Glutamatergic neuron (in vitro differentiated cells): ENCODE results near the gene IGSF3. TPM values are rescaled to one million over a fixed set of nuclear protein-coding genes. Genes with fewer than 3 reads are reported as not detected.

Experiments
- DNase-seq: peaks from one replicate; pipeline ENCODE4 v3.0.0; 2022
- H3K27ac Mint-ChIP-seq: one replicate; pipeline ENCODE4 v1.8.0; 2020; ENCODE audit warnings: mild to moderate bottlenecking, mixed read lengths, inconsistent platforms; ENCODE audit not compliant: unreplicated experiment
- H3K27me3 Mint-ChIP-seq: one replicate; pipeline ENCODE4 v1.8.0; 2020; ENCODE audit warnings: mild to moderate bottlenecking, moderate library complexity, mixed read lengths, inconsistent platforms; ENCODE audit not compliant: unreplicated experiment
- H3K36me3 Mint-ChIP-seq: one replicate; pipeline ENCODE4 v1.8.0; 2020; ENCODE audit warnings: mild to moderate bottlenecking, mixed read lengths, inconsistent platforms; ENCODE audit not compliant: unreplicated experiment
- H3K4me1 Mint-ChIP-seq: one replicate; pipeline ENCODE4 v1.8.0; 2020; ENCODE audit warnings: mild to moderate bottlenecking, low read depth, mixed read lengths, inconsistent platforms; ENCODE audit not compliant: unreplicated experiment
- H3K4me3 Mint-ChIP-seq: one replicate; pipeline ENCODE4 v1.8.0; 2020; ENCODE audit warnings: mild to moderate bottlenecking, mixed read lengths, inconsistent platforms; ENCODE audit not compliant: unreplicated experiment
- H3K9me3 Mint-ChIP-seq: one replicate; pipeline ENCODE4 v1.8.0; 2020; ENCODE audit warnings: mild to moderate bottlenecking, moderate library complexity, mixed read lengths, inconsistent platforms; ENCODE audit not compliant: unreplicated experiment
- total RNA-seq: library from RNA; stranded (reverse); fragmentation: NEBNext Ultra II Directional; extraction: Animal tissue kit (Norgen Biotek cat#: 25700); gene quantifications from one replicate; pipeline ENCODE4 v1.2.1, GENCODE V29; 2021; ENCODE audit not compliant: unreplicated experiment
- TF ChIP-seq, protein P1 (sequence below): fragments of 200-600 bp; sonication (generic); IDR thresholded peaks from one replicate; pipeline ENCODE4 v1.5.0; 2021; ENCODE audit not compliant: partially characterized antibody, unreplicated experiment

Gene IGSF3
- total RNA-seq, 1 donor from 2014 or later: 110 TPM

DNA sequence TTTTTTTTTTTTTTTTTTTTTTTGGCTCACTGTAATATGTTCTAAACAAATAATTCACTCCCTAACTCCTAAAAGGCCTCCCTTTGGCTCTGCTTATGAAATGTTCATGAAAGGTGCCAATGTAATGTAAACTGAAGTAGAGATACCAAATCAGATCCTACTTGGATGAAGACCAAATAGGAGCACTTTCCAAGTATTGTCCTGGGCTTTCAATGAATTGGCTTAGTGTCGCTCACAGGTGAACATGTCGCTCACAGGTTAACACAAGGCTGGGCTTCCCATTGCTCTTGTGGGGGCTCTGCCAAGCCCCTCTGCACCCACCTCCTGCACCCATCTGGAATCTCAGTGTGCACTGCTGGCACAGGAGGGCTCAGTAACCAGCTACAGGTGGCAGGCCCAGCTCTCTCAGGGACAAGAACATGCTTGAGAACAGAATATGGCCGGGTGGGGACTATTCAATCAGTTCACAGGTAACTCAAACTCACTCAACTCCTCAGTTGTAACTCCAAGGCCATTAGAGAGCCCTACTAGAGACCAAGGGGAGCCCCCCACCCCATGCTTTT, 86.1 kb downstream of the IGSF3 start:
- peaks cover 6% of the 10 kb centered on the region for H3K9me3 Mint-ChIP-seq
- no peak for DNase-seq
- H3K36me3 Mint-ChIP-seq: no peaks in the 10 kb centered on the region
- TF ChIP-seq, protein P1, sequence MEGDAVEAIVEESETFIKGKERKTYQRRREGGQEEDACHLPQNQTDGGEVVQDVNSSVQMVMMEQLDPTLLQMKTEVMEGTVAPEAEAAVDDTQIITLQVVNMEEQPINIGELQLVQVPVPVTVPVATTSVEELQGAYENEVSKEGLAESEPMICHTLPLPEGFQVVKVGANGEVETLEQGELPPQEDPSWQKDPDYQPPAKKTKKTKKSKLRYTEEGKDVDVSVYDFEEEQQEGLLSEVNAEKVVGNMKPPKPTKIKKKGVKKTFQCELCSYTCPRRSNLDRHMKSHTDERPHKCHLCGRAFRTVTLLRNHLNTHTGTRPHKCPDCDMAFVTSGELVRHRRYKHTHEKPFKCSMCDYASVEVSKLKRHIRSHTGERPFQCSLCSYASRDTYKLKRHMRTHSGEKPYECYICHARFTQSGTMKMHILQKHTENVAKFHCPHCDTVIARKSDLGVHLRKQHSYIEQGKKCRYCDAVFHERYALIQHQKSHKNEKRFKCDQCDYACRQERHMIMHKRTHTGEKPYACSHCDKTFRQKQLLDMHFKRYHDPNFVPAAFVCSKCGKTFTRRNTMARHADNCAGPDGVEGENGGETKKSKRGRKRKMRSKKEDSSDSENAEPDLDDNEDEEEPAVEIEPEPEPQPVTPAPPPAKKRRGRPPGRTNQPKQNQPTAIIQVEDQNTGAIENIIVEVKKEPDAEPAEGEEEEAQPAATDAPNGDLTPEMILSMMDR: no peak
- H3K27ac Mint-ChIP-seq: no peak overlapping the region
- no peak overlapping the region for H3K4me3 Mint-ChIP-seq
- peaks cover 27% of the 10 kb centered on the region for H3K4me1 Mint-ChIP-seq
- H3K27me3 Mint-ChIP-seq: peaks cover 3% of the 10 kb centered on the region

DNA sequence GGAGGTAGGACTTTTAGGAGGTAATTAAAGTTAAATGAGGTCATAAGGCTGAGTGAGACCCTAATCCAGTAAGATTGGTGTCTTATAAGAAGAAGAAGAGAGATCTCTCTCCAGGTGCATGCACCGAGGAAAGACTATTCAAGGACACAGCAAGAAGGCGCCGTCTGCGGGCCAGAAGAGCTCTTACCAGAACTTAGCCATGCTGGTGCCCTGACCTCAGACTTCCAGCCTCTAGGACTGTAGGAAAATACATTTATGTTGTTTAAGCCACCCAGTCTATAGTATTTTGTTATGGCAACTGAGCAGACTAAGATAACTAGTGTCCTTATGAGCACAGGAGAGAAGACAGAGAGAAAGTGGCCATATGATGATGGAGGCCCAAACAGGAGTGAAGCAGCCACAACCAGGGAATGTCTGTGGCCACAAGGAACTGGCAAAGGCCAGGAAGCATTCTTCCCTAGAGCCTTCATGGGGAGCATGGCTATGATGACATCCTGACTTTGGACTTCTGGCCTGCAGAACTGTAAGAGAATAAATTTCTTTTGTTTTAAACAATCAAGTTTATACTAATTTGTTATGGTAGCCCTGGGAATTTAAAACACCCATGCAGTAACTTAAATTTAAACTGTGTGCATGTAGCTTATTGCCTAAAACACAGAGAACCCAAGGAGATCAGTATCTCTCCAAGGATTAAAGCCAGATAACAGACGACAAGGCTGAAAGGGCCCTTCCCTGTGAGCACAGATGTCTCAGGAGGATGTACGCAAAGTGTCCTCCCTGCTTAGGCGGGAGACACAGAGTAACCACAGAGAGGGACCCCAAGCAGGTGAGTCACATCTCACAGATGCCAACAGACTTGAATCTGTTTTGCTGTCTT, 86.8 kb downstream of the IGSF3 start:
- peaks cover 6% of the 10 kb centered on the region for H3K9me3 Mint-ChIP-seq
- peaks cover 3% of the 10 kb centered on the region for H3K27me3 Mint-ChIP-seq
- H3K27ac Mint-ChIP-seq: peak overlapping the region; percentile 31
- no peak overlapping the region for H3K4me3 Mint-ChIP-seq
- H3K4me1 Mint-ChIP-seq: peaks cover 24% of the 10 kb centered on the region
- TF ChIP-seq, protein P1: no peak
- DNase-seq: no peak
- no peaks in the 10 kb centered on the region for H3K36me3 Mint-ChIP-seq

DNA sequence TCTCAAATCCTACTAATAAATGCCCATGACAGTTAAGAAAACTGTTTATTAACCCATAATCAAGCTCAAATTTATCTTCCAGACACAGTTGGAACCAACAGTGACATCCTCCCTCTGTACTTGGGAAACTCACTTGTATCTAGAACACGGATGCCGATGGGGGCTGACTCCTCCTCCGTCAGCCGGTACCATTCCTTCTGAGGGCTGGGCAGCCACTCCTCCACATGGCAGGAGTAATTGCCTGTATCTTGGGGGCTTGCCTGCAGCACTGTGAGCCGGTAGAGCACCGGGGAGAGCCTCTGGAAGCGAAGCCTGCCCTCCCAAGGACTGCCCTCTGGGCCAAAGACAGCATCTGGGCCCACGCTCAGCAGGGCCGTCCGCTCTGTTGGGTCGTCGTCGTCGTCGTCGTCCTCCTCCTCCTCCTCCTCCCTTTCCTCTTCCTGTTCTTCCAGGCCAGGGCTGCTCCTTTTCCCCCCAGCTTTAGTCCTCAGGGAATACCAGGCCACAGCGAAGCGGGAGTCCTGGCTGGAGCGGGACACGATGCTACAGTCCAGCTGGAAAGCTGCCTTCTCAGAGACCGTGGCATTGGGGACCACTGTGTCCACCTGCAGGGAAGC, 88.2 kb downstream of the IGSF3 start:
- H3K27ac Mint-ChIP-seq: no peak overlapping the region
- no peak for DNase-seq
- TF ChIP-seq, protein P1: no peak
- no peaks in the 10 kb centered on the region for H3K36me3 Mint-ChIP-seq
- H3K4me3 Mint-ChIP-seq: no peak overlapping the region
- H3K27me3 Mint-ChIP-seq: peaks cover 3% of the 10 kb centered on the region
- peaks cover 6% of the 10 kb centered on the region for H3K9me3 Mint-ChIP-seq
- H3K4me1 Mint-ChIP-seq: peaks cover 34% of the 10 kb centered on the region

DNA sequence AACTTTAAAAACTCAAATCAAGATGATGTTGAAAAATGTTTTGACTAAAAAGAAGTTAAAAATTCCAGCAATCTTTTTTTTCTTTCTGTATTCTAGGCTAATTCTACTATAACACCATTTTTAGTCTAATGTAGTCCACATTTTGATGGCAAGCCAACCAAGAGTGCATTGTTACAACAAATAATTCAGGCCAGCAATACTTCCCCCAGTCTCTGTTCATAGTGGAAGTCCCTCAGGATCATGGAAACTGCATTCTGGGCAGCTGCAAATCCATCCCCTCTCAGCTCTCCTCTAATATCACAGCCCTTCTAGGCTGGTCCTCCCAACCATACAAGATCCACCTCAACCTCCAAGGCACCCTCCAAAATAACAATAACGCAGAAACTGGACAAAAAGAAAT, 89.0 kb downstream of the IGSF3 start:
- peaks cover 3% of the 10 kb centered on the region for H3K27me3 Mint-ChIP-seq
- no peaks in the 10 kb centered on the region for H3K36me3 Mint-ChIP-seq
- H3K4me1 Mint-ChIP-seq: peaks cover 38% of the 10 kb centered on the region
- peak overlapping the region; percentile 14 for H3K4me3 Mint-ChIP-seq
- no peak overlapping the region for H3K27ac Mint-ChIP-seq
- no peak for DNase-seq
- TF ChIP-seq, protein P1: no peak
- peaks cover 6% of the 10 kb centered on the region for H3K9me3 Mint-ChIP-seq
